ENCODE data around the gene PMPCA. TPM values are rescaled to one million over a fixed set of nuclear protein-coding genes. Genes with fewer than 3 reads are reported as not detected.

The PMPCA gene
- total and polyA plus RNA-seq, 2 of the 8 experiments (the other 6 are each of a cell fraction or from before 2014, with no cell fraction given), result 60.0 to 88.2 TPM

DNA sequence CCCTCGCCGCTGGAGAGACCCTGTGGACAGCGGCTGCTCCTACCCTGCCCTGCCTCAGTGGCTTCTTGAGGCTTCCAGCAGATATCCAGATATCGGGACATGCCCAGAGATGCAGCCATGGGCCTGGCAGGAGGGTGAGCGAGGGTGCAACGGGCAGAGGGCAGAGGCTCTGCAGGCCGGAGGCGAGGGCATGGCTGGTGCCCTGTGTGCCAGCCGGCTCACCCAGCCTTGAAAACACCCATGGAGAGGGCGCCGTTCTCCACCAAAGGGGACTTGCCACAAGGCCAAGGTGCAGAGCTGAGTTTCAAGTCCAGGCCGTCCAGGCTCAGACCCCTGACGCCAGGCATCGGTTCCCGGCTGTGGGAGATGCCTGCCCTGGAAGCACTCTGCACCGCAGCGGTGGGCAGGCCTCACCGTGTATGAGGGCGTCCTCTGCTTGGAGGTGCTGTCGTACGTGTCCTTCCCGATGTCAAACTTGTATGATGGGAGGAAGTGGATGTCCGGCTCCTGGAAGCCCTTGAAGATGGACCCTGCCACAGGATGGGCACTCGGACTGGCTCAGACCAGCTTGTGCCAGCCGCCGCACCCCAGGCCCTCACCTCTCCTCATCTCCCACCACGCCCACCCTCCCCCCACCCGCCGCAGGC, 20.3 kb downstream of the PMPCA start:
- Histone ChIP-seq H4K91ac (replicated peaks; ENCODE audit: insufficient read length, low read length) (no peak overlapping the region), H2AFZ (ENCODE audit: low read length) (no peak overlapping the region), H3K4me3 (ENCODE audit: extremely low read depth in 1 of 4, insufficient read depth in 2 of 4, low read depth in 3 of 4, low read length in 4 of 4) (no peak overlapping the region), H2BK120ac (replicated peaks; ENCODE audit: low read depth, low read length) (no peak overlapping the region), H2BK5ac (ENCODE audit: low read depth, low read length) (no peak overlapping the region), H3K4me1 (replicated peaks in 1 of 4; ENCODE audit: control insufficient read depth in 3 of 4, insufficient read depth in 4 of 4, low read length in 3 of 4) (no peaks in the 10 kb centered on the region), H3K9ac (replicated peaks in 1 of 4; ENCODE audit: extremely low read depth in 1 of 4, low read depth in 3 of 4, low read length in 3 of 4) (no peak overlapping the region), H3K36me3 (ENCODE audit: control insufficient read depth in 2 of 4, insufficient read depth in 4 of 4, low read length in 3 of 4) (peaks cover 0 to 11% (median 2%) of the 10 kb centered on the region in 4 experiments; a peak in 2 of 8 replicates), H3K23ac (ENCODE audit: insufficient read length) (no peak overlapping the region), H3K9me3 (ENCODE audit: insufficient read depth in 2 of 2, low read depth in 1 of 2, low read length in 1 of 2) (no peaks in the 10 kb centered on the region), H3K56ac (replicated peaks; ENCODE audit: insufficient read length, low read depth, low read length) (no peak overlapping the region), H3K23me2 (ENCODE audit: low read depth, low read length) (no peaks in the 10 kb centered on the region), H4K5ac (ENCODE audit: insufficient read length, low read depth, low read length) (no peak overlapping the region), H3K18ac (ENCODE audit: extremely low read depth, low read length) (no peak overlapping the region), H3K27me3 (replicated peaks in 1 of 4; ENCODE audit: control insufficient read depth in 3 of 4, extremely low read depth in 1 of 4, insufficient read depth in 3 of 4, low read length in 3 of 4) (no peaks in the 10 kb centered on the region), H3K4me2 (ENCODE audit: insufficient read depth in 1 of 2, low read depth in 2 of 2, low read length in 2 of 2) (no peak overlapping the region), H4K8ac (ENCODE audit: extremely low read depth, insufficient read depth, low read length) (peak overlapping the region; percentile 51; the same call in 1 of the 2 replicates), H2AK5ac (ENCODE audit: low read depth, low read length) (no peak overlapping the region), H4K20me1 (replicated peaks in 1 of 2; ENCODE audit: control insufficient read depth in 1 of 2, insufficient read depth in 2 of 2, low read length in 2 of 2) (peaks cover 5 to 8% of the 10 kb centered on the region in 2 experiments), H3K79me1 (ENCODE audit: low read depth, low read length) (peaks cover 2% of the 10 kb centered on the region; the same call in 1 of the 2 replicates), H3K4ac (replicated peaks; ENCODE audit: insufficient read length, low read depth, low read length) (no peak overlapping the region), H3K79me2 (ENCODE audit: control insufficient read depth in 1 of 2, insufficient read depth in 2 of 2, low read length in 2 of 2) (peaks cover 0 to 3% of the 10 kb centered on the region in 2 experiments; a peak in 1 of 4 replicates), H2BK20ac (ENCODE audit: low read length) (no peak overlapping the region), H2BK15ac (ENCODE audit: low read length) (no peak overlapping the region), H3K14ac (ENCODE audit: insufficient read length) (no peak overlapping the region), H2BK12ac (ENCODE audit: low read depth, low read length) (no peak overlapping the region), H3K27ac (ENCODE audit: low read depth, low read length) (no peak overlapping the region)
- WGBS, 2 experiments (ENCODE audit: extremely low coverage in 1 of 2, insufficient coverage in 1 of 2, insufficient read length in 1 of 2, insufficient replicate concordance in 2 of 2, low coverage in 1 of 2, low lambda C conversion rate in 2 of 2, missing lambda C conversion rate in 1 of 2), result 91% methylated on average over 23 of the region's 29 CpGs; no CpG with 5 or more reads in 1 of the 2 experiments
- DNase-seq (ENCODE audit: low read depth in 1 of 2, low spot score in 2 of 2) (no peak), FAIRE-seq (no peak)
- CTCF ChIA-PET (ENCODE audit: partially characterized antibody), result interaction anchor here (0.6 to 2.0 kb wide), 6 partner anchors 9 to 854 kb away, joined by 3 to 6 read pairs (median 3); partner anchors contain the start of gene INPP5E
- POLR2A ChIA-PET (ENCODE audit: partially characterized antibody), result interaction anchor here (1.0 to 2.1 kb wide), 5 partner anchors 8 to 53 kb away, joined by 3 to 10 read pairs (median 3); no protein-coding TSS in a partner anchor
- TF ChIP-seq TCF12 (IDR thresholded peaks at IDR 0.05; ENCODE audit: low read depth, low read length) (no peak), GTF2F1 (IDR thresholded peaks at IDR 0.05; ENCODE audit: borderline replicate concordance, low read depth, low read length) (no peak), POLR2A (IDR thresholded peaks at IDR 0.05; ENCODE audit: control extremely low read depth in 1 of 2, low read depth in 2 of 2, low read length in 2 of 2) (no peak), CEBPB (IDR thresholded peaks at IDR 0.05; ENCODE audit: low read depth, low read length) (no peak), HDAC6 (IDR thresholded peaks at IDR 0.05; ENCODE audit: low read depth, low read length) (no peak), CTBP2 (IDR thresholded peaks at IDR 0.05; ENCODE audit: borderline replicate concordance, insufficient read depth, insufficient read length, low read length) (no peak), NRF1 (IDR thresholded peaks at IDR 0.05; ENCODE audit: low read depth, low read length) (no peak), CHD1 (IDR thresholded peaks at IDR 0.05; ENCODE audit: low read depth, low read length) (no peak), GABPA (IDR thresholded peaks at IDR 0.05; ENCODE audit: borderline replicate concordance, insufficient read depth, low read length) (no peak), CREB1 (IDR thresholded peaks at IDR 0.05) (no peak), SIX5 (IDR thresholded peaks at IDR 0.05; ENCODE audit: low read depth, low read length) (no peak), SP1 (IDR thresholded peaks at IDR 0.05; ENCODE audit: low read depth, low read length) (no peak)
- TF ChIP-seq, protein P1, sequence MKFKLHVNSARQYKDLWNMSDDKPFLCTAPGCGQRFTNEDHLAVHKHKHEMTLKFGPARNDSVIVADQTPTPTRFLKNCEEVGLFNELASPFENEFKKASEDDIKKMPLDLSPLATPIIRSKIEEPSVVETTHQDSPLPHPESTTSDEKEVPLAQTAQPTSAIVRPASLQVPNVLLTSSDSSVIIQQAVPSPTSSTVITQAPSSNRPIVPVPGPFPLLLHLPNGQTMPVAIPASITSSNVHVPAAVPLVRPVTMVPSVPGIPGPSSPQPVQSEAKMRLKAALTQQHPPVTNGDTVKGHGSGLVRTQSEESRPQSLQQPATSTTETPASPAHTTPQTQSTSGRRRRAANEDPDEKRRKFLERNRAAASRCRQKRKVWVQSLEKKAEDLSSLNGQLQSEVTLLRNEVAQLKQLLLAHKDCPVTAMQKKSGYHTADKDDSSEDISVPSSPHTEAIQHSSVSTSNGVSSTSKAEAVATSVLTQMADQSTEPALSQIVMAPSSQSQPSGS (IDR thresholded peaks at IDR 0.05; ENCODE audit: low read length), result no peak

All from H1 (cell line).